Natural killer cell (primary cell): ENCODE measurements around the gene ALOXE3. TPM values are rescaled to one million over a fixed set of nuclear protein-coding genes. Genes with fewer than 3 reads are reported as not detected.

Source experiments
- ATAC-seq, 3 donors: fragments of 150-1000 bp in 2 of 3; fragments of 200-7000 bp in 1 of 3; cut with Tn5 transposase; 1 replicate in 1 of 3; 2 replicates in 2 of 3; pipeline ENCODE4 v1.10.0; 2021; ENCODE audit warnings: mild to moderate bottlenecking in 2 of 3, moderate library complexity in 2 of 3
- DNase-seq, 2 donors: peaks; one replicate each; pipeline versions ENCODE4 v3.0.0 to v3.0.0-alpha.2; 2013 to 2021; ENCODE audit warnings: mixed read lengths in 1 of 2
- H3K27ac ChIP-seq: one replicate; pipeline ENCODE4 v1.5.1; 2013; ENCODE audit warnings: mild to moderate bottlenecking, low read length
- H3K27me3 ChIP-seq: one replicate; pipeline ENCODE4 v1.6.1; 2013; ENCODE audit warnings: low read length; ENCODE audit not compliant: control insufficient read depth, insufficient read depth
- H3K36me3 ChIP-seq: one replicate; pipeline ENCODE4 v1.6.1; 2013; ENCODE audit warnings: low read length; ENCODE audit not compliant: control insufficient read depth, insufficient read depth
- H3K4me1 ChIP-seq: one replicate; pipeline ENCODE4 v1.6.1; 2013; ENCODE audit warnings: low read length; ENCODE audit not compliant: control insufficient read depth, insufficient read depth
- H3K4me3 ChIP-seq: one replicate; pipeline ENCODE4 v1.5.1; 2013; ENCODE audit warnings: low read length
- H3K9me3 ChIP-seq: one replicate; pipeline ENCODE4 v1.6.1; 2013; ENCODE audit warnings: low read length; ENCODE audit not compliant: control insufficient read depth, insufficient read depth
- H3K27ac Mint-ChIP-seq, 2 donors: one replicate each; pipeline ENCODE4 v1.8.0; 2022; ENCODE audit warnings: mild to moderate bottlenecking in 2 of 2, mixed read lengths in 2 of 2, moderate library complexity in 1 of 2
- H3K27me3 Mint-ChIP-seq, 2 donors: one replicate each; pipeline ENCODE4 v1.8.0; 2022; ENCODE audit warnings: low read depth in 2 of 2, mixed read lengths in 2 of 2
- H3K36me3 Mint-ChIP-seq: one replicate; pipeline ENCODE4 v1.8.0; 2022; ENCODE audit warnings: mixed read lengths
- H3K4me1 Mint-ChIP-seq, 2 donors: one replicate each; pipeline ENCODE4 v1.8.0; 2022; ENCODE audit warnings: mixed read lengths in 2 of 2
- H3K4me3 Mint-ChIP-seq: one replicate; pipeline ENCODE4 v1.8.0; 2022; ENCODE audit warnings: mild to moderate bottlenecking, moderate library complexity, mixed read lengths
- H3K9me3 Mint-ChIP-seq, 2 donors: one replicate each; pipeline ENCODE4 v1.8.0; 2022; ENCODE audit warnings: mixed read lengths in 2 of 2
- WGBS: methylation state at CpG from one replicate; pipeline ENCODE4 v1.1.7; 2013; ENCODE audit warnings: missing lambda C conversion rate; ENCODE audit not compliant: insufficient coverage; 5-methylcytosine and 5-hydroxymethylcytosine counted together
- intact Hi-C: fragments of 100-400 bp; cut with micrococcal nuclease; formaldehyde crosslinking; loops from one replicate; pipeline ENCODE4 v1.14.2; 2022
- total RNA-seq, 4 donors: library from RNA; stranded (reverse); fragments of 120-200 nt in 1 of 4; gene quantifications; one replicate each; pipeline versions ENCODE4 v1.2.3 to v1.2.4, GENCODE V29; 2013 to 2022
- TF ChIP-seq, protein P1 (sequence below): fragments of 200-600 bp; IDR thresholded peaks from one replicate; pipeline ENCODE4 v1.8.0; 2022; ENCODE audit warnings: antibody characterized with exemption

ALOXE3 gene
- total RNA-seq, 3 donors from 2014 or later (not counting 1 experiment from before 2014, with no cell fraction given), result not detected

DNA sequence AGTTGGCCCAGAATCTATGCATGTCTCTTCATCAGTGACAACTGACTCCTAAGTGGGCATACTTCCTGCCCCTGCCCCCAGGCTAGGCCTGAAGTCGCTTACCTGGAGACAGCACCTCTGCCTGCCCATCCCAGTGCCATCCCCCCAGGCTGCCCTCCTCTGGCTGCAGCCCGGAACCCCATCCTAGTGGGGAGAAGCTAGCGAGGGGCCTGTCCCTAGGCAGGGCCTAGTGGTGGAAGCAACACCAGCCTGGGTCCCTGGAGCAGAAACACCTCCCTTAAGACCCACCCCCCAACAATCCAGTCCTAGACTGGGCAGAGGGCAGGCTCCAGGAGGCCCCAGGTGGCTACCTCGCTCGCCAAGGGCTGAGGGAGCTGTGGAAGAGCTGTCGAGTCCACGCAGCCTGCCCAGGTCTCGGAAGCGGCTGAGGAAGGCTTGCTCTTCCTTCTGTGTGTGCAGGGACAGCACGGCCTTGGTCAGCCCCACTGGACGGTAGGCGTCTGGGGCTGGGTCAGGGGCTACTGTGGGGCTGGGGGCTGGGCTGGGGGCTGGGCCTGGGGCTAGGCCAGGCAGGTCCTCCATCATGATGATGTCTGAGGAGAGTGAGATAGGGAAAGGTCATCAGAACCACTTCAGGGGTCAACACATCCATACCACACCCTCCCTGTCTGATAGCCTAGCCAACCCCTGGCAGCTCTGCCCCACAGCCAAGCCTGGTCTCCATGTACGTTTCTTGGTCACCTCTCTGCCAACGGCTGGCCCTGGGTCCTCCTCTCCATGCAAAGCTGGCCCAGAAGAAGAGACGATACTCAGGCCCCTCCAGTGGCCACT, 26.3 kb upstream of the ALOXE3 start:
- TF ChIP-seq, protein P1, sequence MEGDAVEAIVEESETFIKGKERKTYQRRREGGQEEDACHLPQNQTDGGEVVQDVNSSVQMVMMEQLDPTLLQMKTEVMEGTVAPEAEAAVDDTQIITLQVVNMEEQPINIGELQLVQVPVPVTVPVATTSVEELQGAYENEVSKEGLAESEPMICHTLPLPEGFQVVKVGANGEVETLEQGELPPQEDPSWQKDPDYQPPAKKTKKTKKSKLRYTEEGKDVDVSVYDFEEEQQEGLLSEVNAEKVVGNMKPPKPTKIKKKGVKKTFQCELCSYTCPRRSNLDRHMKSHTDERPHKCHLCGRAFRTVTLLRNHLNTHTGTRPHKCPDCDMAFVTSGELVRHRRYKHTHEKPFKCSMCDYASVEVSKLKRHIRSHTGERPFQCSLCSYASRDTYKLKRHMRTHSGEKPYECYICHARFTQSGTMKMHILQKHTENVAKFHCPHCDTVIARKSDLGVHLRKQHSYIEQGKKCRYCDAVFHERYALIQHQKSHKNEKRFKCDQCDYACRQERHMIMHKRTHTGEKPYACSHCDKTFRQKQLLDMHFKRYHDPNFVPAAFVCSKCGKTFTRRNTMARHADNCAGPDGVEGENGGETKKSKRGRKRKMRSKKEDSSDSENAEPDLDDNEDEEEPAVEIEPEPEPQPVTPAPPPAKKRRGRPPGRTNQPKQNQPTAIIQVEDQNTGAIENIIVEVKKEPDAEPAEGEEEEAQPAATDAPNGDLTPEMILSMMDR, result no peak
- Histone ChIP-seq H3K27me3 (no peaks in the 10 kb centered on the region), H3K4me1 (peaks cover 12% of the 10 kb centered on the region), H3K9me3 (no peaks in the 10 kb centered on the region), H3K36me3 (peaks cover 75% of the 10 kb centered on the region), H3K27ac (no peak overlapping the region), H3K4me3 (no peak overlapping the region)
- 97% methylated on average over 15 of the region's 15 CpGs for WGBS
- Mint-ChIP-seq H3K36me3 (no peaks in the 10 kb centered on the region), H3K9me3 (no peaks in the 10 kb centered on the region), H3K27ac (peak overlapping the region; percentile 59 to 81), H3K27me3 (no peaks in the 10 kb centered on the region), H3K4me3 (no peak overlapping the region), H3K4me1 (peaks cover 0 to 26% of the 10 kb centered on the region in 2 donors)
- intact Hi-C loops, result no loop called here
- DNase-seq (peak in 1 of 2 donors; percentile 28), ATAC-seq (peak; percentile 4 to 5 (median 5))

DNA sequence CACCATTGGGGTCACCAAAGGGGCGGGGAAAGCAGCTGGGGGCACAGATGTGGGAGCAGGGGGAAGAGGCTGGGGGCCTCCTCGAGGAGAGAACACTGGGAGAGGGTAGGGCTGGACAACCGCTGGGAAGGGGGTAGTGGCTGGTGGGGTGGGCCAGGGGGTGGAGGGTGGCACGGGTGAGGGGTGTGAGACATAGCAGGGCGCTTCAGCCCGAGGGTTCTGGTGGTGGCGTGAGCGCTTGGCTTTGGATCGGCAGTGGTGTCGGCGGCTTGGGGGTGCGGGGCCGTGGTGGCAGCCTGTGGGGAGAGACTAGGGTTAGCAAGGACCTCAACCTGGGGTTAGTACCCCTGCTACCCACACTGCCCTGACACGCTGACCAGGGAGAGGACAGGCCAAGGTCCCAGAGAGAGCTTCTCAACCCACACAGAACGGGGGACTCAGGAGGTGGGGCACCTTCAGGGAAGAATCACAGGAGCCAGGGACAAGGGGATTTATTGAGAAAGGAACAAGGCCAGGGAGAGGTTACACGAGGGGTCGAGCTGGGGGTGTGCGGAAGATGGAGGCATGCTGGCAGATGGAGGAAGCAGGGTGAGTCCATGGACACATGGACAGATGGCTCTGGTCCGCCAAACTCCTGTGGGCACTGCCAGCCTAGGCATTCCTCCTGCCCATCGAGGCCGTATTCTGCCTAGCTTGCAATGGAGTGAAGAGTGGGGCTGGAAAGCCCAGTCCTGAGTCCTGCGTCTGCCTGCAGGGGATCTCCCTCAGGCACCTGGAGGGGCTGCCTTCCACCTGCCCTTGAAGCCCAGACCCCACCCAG, 25.5 kb upstream of the ALOXE3 start:
- DNase-seq (peak in 1 of 2 donors; percentile 32), ATAC-seq (peak in 2 of 3 donors; percentile 0 to 1)
- Mint-ChIP-seq H3K36me3 (no peaks in the 10 kb centered on the region), H3K4me1 (peaks cover 0 to 26% of the 10 kb centered on the region in 2 donors), H3K4me3 (no peak overlapping the region), H3K9me3 (no peaks in the 10 kb centered on the region), H3K27ac (peak overlapping the region; percentile 59 to 81), H3K27me3 (no peaks in the 10 kb centered on the region)
- TF ChIP-seq, protein P1, result no peak
- Histone ChIP-seq H3K27me3 (no peaks in the 10 kb centered on the region), H3K4me1 (peaks cover 15% of the 10 kb centered on the region), H3K9me3 (no peaks in the 10 kb centered on the region), H3K4me3 (no peak overlapping the region), H3K36me3 (peaks cover 68% of the 10 kb centered on the region), H3K27ac (no peak overlapping the region)
- WGBS, result 94% methylated on average over 22 of the region's 22 CpGs
- intact Hi-C loops, result no loop called here

DNA sequence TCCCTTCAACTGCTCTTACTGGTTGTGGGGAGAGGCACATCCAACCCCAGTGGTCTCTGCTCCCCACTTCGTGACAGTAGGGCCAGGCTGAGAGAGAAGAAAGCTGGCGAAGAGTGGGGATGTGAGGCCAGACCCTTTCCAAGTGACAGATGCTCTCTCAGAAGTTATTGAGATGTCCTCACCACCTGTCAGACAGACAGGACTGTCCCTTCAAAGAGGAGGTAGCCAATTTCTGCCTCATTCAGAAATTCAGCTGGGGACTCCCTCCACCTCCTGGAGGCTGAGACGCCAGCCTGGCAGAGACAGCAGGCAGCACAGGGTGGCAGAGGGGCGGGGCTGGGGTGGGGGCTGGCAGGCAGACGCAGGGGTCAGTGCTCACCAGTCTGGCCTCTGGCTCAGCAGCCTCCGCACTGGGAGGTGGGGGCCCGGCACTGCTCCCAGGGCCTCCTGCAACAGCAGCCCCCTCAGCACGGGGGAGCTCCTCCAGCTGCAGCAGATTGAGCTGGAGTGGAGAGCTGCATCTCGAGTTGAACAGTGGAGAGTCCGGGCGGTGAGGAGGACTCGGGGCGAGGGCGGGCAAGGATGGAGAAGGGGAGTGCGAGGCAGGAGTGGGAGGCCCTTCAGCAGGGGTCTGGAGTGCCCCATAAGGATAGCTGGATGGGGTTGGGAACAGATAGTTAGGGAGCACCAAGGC, 24.7 kb upstream of the ALOXE3 start:
- ATAC-seq, result no peak
- intact Hi-C loops, result no loop called here
- 95% methylated on average over 14 of the region's 15 CpGs for WGBS
- TF ChIP-seq, protein P1, result no peak
- Histone ChIP-seq H3K4me1 (peaks cover 23% of the 10 kb centered on the region), H3K36me3 (peaks cover 61% of the 10 kb centered on the region), H3K27ac (no peak overlapping the region), H3K4me3 (no peak overlapping the region), H3K9me3 (no peaks in the 10 kb centered on the region), H3K27me3 (no peaks in the 10 kb centered on the region)
- H3K9me3 Mint-ChIP-seq, result no peaks in the 10 kb centered on the region
- peak overlapping the region; percentile 59 to 81 for H3K27ac Mint-ChIP-seq
- peaks cover 0 to 26% of the 10 kb centered on the region in 2 donors for H3K4me1 Mint-ChIP-seq
- no peak overlapping the region for H3K4me3 Mint-ChIP-seq
- H3K27me3 Mint-ChIP-seq, result no peaks in the 10 kb centered on the region
- no peaks in the 10 kb centered on the region for H3K36me3 Mint-ChIP-seq
- DNase-seq, result peak in 1 of 2 donors; percentile 21
